Measurements from ENCODE around the gene TXK.

Gene TXK

GRCh38 chr4:48067536-48067935 is 66.5 kb downstream of the TXK start:
- H3K4me1 ChIP-seq (ENCODE audit: control insufficient read depth, insufficient read depth, low read length), result peaks cover 14% of the 10 kb centered on the region
- no peaks in the 10 kb centered on the region for H3K9me3 ChIP-seq (ENCODE audit: control insufficient read depth, low read length)
- no peaks in the 10 kb centered on the region for H3K27me3 ChIP-seq (ENCODE audit: control insufficient read depth, insufficient read depth, low read length)
- H3K36me3 ChIP-seq (ENCODE audit: control insufficient read depth, insufficient read depth, low read length), result no peaks in the 10 kb centered on the region
- H3K4me3 ChIP-seq (ENCODE audit: low read length), result no peak overlapping the region
- no peak overlapping the region for H3K9ac ChIP-seq (ENCODE audit: low read length)

GRCh38 chr4:48065587-48066052 is 68.4 kb downstream of the TXK start:
- H3K4me1 ChIP-seq (ENCODE audit: control insufficient read depth, insufficient read depth, low read length), result no peaks in the 10 kb centered on the region
- H3K27me3 ChIP-seq (ENCODE audit: control insufficient read depth, insufficient read depth, low read length), result no peaks in the 10 kb centered on the region
- no peak overlapping the region for H3K9ac ChIP-seq (ENCODE audit: low read length)
- H3K9me3 ChIP-seq (ENCODE audit: control insufficient read depth, low read length), result no peaks in the 10 kb centered on the region
- no peaks in the 10 kb centered on the region for H3K36me3 ChIP-seq (ENCODE audit: control insufficient read depth, insufficient read depth, low read length)
- H3K4me3 ChIP-seq (ENCODE audit: low read length), result no peak overlapping the region

GRCh38 chr4:48064349-48064748 is 69.7 kb downstream of the TXK start:
- Histone ChIP-seq H3K4me1 (ENCODE audit: control insufficient read depth, insufficient read depth, low read length) (no peaks in the 10 kb centered on the region), H3K27me3 (ENCODE audit: control insufficient read depth, insufficient read depth, low read length) (no peaks in the 10 kb centered on the region), H3K4me3 (ENCODE audit: low read length) (no peak overlapping the region), H3K36me3 (ENCODE audit: control insufficient read depth, insufficient read depth, low read length) (no peaks in the 10 kb centered on the region), H3K9me3 (ENCODE audit: control insufficient read depth, low read length) (no peaks in the 10 kb centered on the region), H3K9ac (ENCODE audit: low read length) (no peak overlapping the region)

GRCh38 chr4:48058617-48059530 is 75.2 kb downstream of the TXK start:
- H3K4me3 ChIP-seq (ENCODE audit: low read length), result no peak overlapping the region
- H3K4me1 ChIP-seq (ENCODE audit: control insufficient read depth, insufficient read depth, low read length), result no peaks in the 10 kb centered on the region
- H3K27me3 ChIP-seq (ENCODE audit: control insufficient read depth, insufficient read depth, low read length), result no peaks in the 10 kb centered on the region
- H3K9ac ChIP-seq (ENCODE audit: low read length), result no peak overlapping the region
- H3K9me3 ChIP-seq (ENCODE audit: control insufficient read depth, low read length), result no peaks in the 10 kb centered on the region
- no peaks in the 10 kb centered on the region for H3K36me3 ChIP-seq (ENCODE audit: control insufficient read depth, insufficient read depth, low read length)

GRCh38 chr4:48051078-48051477 is 83.0 kb downstream of the TXK start:
- Histone ChIP-seq H3K9me3 (ENCODE audit: control insufficient read depth, low read length) (no peaks in the 10 kb centered on the region), H3K27me3 (ENCODE audit: control insufficient read depth, insufficient read depth, low read length) (no peaks in the 10 kb centered on the region), H3K4me1 (ENCODE audit: control insufficient read depth, insufficient read depth, low read length) (peaks cover 18% of the 10 kb centered on the region), H3K9ac (ENCODE audit: low read length) (no peak overlapping the region), H3K4me3 (ENCODE audit: low read length) (no peak overlapping the region), H3K36me3 (ENCODE audit: control insufficient read depth, insufficient read depth, low read length) (no peaks in the 10 kb centered on the region)

GRCh38 chr4:48049483-48049882 is 84.6 kb downstream of the TXK start:
- Histone ChIP-seq H3K36me3 (ENCODE audit: control insufficient read depth, insufficient read depth, low read length) (no peaks in the 10 kb centered on the region), H3K27me3 (ENCODE audit: control insufficient read depth, insufficient read depth, low read length) (no peaks in the 10 kb centered on the region), H3K9ac (ENCODE audit: low read length) (no peak overlapping the region), H3K4me1 (ENCODE audit: control insufficient read depth, insufficient read depth, low read length) (peaks cover 18% of the 10 kb centered on the region), H3K9me3 (ENCODE audit: control insufficient read depth, low read length) (no peaks in the 10 kb centered on the region), H3K4me3 (ENCODE audit: low read length) (no peak overlapping the region)

- Histone ChIP-seq H3K36me3 (ENCODE audit: control insufficient read depth, insufficient read depth, low read length) (no peaks in the 10 kb centered on the region), H3K9ac (ENCODE audit: low read length) (peak overlapping the region; percentile 1), H3K9me3 (ENCODE audit: control insufficient read depth, low read length) (no peaks in the 10 kb centered on the region), H3K4me3 (ENCODE audit: low read length) (no peak overlapping the region), H3K27me3 (ENCODE audit: control insufficient read depth, insufficient read depth, low read length) (no peaks in the 10 kb centered on the region), H3K4me1 (ENCODE audit: control insufficient read depth, insufficient read depth, low read length) (peaks cover 29% of the 10 kb centered on the region)
Observed at GRCh38 chr4:48047896-48048295, 86.2 kb downstream of the TXK start.

- Histone ChIP-seq H3K9ac (ENCODE audit: low read length) (peak overlapping the region; percentile 1), H3K27me3 (ENCODE audit: control insufficient read depth, insufficient read depth, low read length) (no peaks in the 10 kb centered on the region), H3K4me3 (ENCODE audit: low read length) (no peak overlapping the region), H3K4me1 (ENCODE audit: control insufficient read depth, insufficient read depth, low read length) (peaks cover 29% of the 10 kb centered on the region), H3K9me3 (ENCODE audit: control insufficient read depth, low read length) (no peaks in the 10 kb centered on the region), H3K36me3 (ENCODE audit: control insufficient read depth, insufficient read depth, low read length) (no peaks in the 10 kb centered on the region)
Observed at GRCh38 chr4:48047421-48047844, 86.6 kb downstream of the TXK start.

GRCh38 chr4:48046059-48046458 is 88.0 kb downstream of the TXK start:
- H3K4me3 ChIP-seq (ENCODE audit: low read length), result no peak overlapping the region
- no peaks in the 10 kb centered on the region for H3K27me3 ChIP-seq (ENCODE audit: control insufficient read depth, insufficient read depth, low read length)
- no peaks in the 10 kb centered on the region for H3K36me3 ChIP-seq (ENCODE audit: control insufficient read depth, insufficient read depth, low read length)
- H3K9ac ChIP-seq (ENCODE audit: low read length), result no peak overlapping the region
- H3K9me3 ChIP-seq (ENCODE audit: control insufficient read depth, low read length), result no peaks in the 10 kb centered on the region
- H3K4me1 ChIP-seq (ENCODE audit: control insufficient read depth, insufficient read depth, low read length), result peaks cover 29% of the 10 kb centered on the region

GRCh38 chr4:48044298-48044697 is 89.8 kb downstream of the TXK start:
- H3K9me3 ChIP-seq (ENCODE audit: control insufficient read depth, low read length), result no peaks in the 10 kb centered on the region
- H3K9ac ChIP-seq (ENCODE audit: low read length), result no peak overlapping the region
- no peaks in the 10 kb centered on the region for H3K27me3 ChIP-seq (ENCODE audit: control insufficient read depth, insufficient read depth, low read length)
- H3K4me1 ChIP-seq (ENCODE audit: control insufficient read depth, insufficient read depth, low read length), result peaks cover 29% of the 10 kb centered on the region
- H3K4me3 ChIP-seq (ENCODE audit: low read length), result no peak overlapping the region
- H3K36me3 ChIP-seq (ENCODE audit: control insufficient read depth, insufficient read depth, low read length), result no peaks in the 10 kb centered on the region

GRCh38 chr4:48043504-48043903 is 90.5 kb downstream of the TXK start:
- Histone ChIP-seq H3K4me1 (ENCODE audit: control insufficient read depth, insufficient read depth, low read length) (peaks cover 29% of the 10 kb centered on the region), H3K36me3 (ENCODE audit: control insufficient read depth, insufficient read depth, low read length) (no peaks in the 10 kb centered on the region), H3K9ac (ENCODE audit: low read length) (no peak overlapping the region), H3K27me3 (ENCODE audit: control insufficient read depth, insufficient read depth, low read length) (no peaks in the 10 kb centered on the region), H3K4me3 (ENCODE audit: low read length) (no peak overlapping the region), H3K9me3 (ENCODE audit: control insufficient read depth, low read length) (no peaks in the 10 kb centered on the region)

GRCh38 chr4:48042979-48043461 is 91.0 kb downstream of the TXK start:
- Histone ChIP-seq H3K9me3 (ENCODE audit: control insufficient read depth, low read length) (no peaks in the 10 kb centered on the region), H3K27me3 (ENCODE audit: control insufficient read depth, insufficient read depth, low read length) (no peaks in the 10 kb centered on the region), H3K9ac (ENCODE audit: low read length) (no peak overlapping the region), H3K36me3 (ENCODE audit: control insufficient read depth, insufficient read depth, low read length) (no peaks in the 10 kb centered on the region), H3K4me3 (ENCODE audit: low read length) (no peak overlapping the region), H3K4me1 (ENCODE audit: control insufficient read depth, insufficient read depth, low read length) (peaks cover 25% of the 10 kb centered on the region)

Measured in mucosa of stomach (tissue), 1 donor.